GM18951 (cell line): ENCODE measurements around the gene CREBZF.
A peak's percentile ranks its signal among the peaks of the same experiment; 100 is the strongest.
"Not testable (repeated sequence)": the region's sequence is repeated elsewhere in the genome, so short reads cannot be mapped to it uniquely, and the experiment has no call there.

Experiments
- POLR2A ChIP-seq: IDR thresholded peaks from 4 replicates; pipeline ENCODE4 v1.6.1; 2011; ENCODE audit warnings: mild to moderate bottlenecking; ENCODE audit not compliant: insufficient read length, insufficient read depth; ENCODE audit errors: extremely low read depth
- in situ Hi-C: fragments of 300-500 bp; cut with MboI; formaldehyde crosslinking; loops from one replicate; pipeline ENCODE4 v1.12.0; 2022; ENCODE audit warnings: low sequenced_read_pairs, mixed read lengths, inconsistent platforms; ENCODE audit not compliant: unreplicated experiment

Gene CREBZF

DNA sequence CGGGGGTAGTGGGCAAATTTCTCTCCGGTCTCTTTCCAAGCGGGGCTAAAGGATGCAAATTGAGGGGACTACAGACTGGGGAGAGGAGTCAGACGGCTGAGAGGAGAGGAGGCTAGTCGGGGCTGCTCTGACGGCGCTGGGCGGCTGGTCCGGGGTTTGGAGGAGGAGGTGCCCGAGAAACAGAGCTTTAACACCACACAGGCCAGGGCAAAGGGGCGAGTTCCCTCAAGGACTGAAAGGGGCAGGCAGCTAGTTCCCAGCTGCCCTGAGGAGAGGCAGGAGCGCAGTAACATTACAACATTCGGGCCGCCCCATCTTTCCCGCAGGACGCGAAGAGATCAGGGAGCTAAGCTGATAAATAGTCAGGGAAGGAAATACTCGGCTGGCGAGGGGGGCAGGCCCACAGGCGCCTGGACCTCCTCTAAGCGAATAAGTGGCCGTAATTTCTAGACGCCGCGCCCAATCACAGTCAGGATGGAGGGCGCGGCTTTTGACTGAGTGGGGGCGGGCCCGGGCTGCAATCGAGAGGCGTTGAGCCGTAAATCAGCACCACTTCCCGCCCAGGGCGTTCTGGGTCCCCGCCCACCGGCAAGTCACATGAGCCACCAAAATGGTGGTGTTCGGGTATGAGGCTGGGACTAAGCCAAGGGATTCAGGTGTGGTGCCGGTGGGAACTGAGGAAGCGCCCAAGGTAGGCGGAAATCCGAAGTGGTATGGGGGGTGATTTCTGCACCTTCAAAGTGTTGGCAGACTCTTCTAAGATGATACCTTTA is 36.7 kb downstream of the CREBZF start, which contains the start of gene TMEM126B:
TSS of gene TMEM126B (plus strand) at position 596 of the 773 bp plus-strand sequence. CDS start at position 611, 15 bp downstream.
- in situ Hi-C loops: no loop called here
- TF ChIP-seq POLR2A: peak; percentile 87

- in situ Hi-C loops: no loop called here
- no peak for TF ChIP-seq POLR2A
These were observed 37.5 kb downstream of the CREBZF start, which contains the start of gene DLG2 for GRCh38 chr11:85627332-85627997. Gene DLG2 (minus strand): TSS chr11:85627344.

- in situ Hi-C loops: no loop called here
- no peak for TF ChIP-seq POLR2A
These were observed 38.4 kb downstream of the CREBZF start for GRCh38 chr11:85626496-85626895.

DNA sequence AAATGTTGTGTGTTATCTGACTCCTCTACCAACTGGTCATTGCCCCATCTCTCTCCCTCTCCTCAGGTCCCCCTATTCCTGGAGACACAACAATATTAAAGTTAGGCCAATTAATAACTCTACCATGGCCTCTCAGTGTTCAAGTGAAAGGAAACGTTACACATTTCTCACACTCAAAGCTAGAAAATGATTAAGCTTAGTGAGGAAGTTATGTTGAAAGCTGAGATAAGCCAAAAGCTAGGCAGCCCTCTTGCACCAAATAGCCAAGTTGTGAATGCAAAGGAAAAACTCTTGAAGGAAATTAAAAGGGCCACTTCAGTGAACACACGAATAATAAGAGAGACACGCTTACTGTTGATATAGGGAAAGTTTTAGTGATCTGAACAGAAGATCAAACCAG is 44.7 kb downstream of the CREBZF start:
- TF ChIP-seq POLR2A: no peak
- in situ Hi-C loops: no loop called here

DNA sequence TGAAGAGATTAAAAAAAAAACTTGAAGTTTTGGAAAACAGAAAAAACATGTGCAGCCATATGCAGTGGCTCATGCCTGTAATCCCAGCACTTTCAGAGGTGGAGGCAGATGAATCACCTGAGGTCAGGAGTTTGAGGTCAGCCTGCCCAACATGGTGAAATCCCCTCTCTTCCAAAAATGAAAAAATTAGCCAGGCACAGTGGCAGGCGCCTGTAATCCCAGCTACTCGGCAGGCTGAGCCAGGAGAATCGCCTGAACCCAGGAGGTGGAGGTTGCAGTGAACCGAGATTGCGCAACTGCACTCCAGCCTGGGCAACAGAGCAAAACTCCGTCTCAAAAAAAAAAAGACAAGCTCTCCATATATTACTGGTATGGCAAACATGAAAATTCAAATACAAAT is 45.4 kb downstream of the CREBZF start:
- in situ Hi-C loops: no loop called here
- TF ChIP-seq POLR2A: no peak

DNA sequence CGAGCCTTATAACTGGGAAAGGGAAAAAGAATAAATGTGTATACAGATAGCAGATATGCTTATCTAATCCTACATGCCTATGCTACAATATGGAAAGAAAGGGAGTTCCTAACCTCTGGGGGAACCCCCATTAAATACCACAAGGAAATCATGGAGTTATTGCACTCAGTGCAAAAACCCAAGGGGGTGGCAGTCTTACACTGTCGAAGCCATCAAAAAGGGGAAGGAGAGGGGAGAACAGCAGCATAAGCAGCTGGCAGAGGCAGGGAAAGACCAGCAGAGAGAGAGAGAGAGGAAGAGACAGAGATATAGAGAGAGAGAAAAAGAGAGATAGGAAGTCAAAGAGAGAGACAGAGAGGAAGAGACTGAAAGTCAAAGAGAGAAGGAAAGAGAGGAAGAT is 53.3 kb downstream of the CREBZF start:
- in situ Hi-C loops: not testable (repeated sequence)
